HG03520 (cell line): ENCODE results near the gene ZNF768.
"Not testable (repeated sequence)": the region's sequence is repeated elsewhere in the genome, so short reads cannot be mapped to it uniquely, and the experiment has no call there.

ENCODE experiments used
- ATAC-seq: cut with Tn5 transposase; IDR thresholded peaks from one replicate; pipeline ENCODE4 v1.9.1; 2021; ENCODE audit warnings: mild to moderate bottlenecking, moderate library complexity; ENCODE audit not compliant: unreplicated experiment

The ZNF768 gene

GRCh38 chr16:30533748-30534367 lies 7.5 kb upstream of the ZNF768 start:
- ATAC-seq = peak; percentile 12

GRCh38 chr16:30533146-30533522 lies 6.8 kb upstream of the ZNF768 start:
- no peak for ATAC-seq

GRCh38 chr16:30532285-30533145 lies 6.1 kb upstream of the ZNF768 start:
- ATAC-seq = no peak

- no peak for ATAC-seq
These were observed 4.0 kb upstream of the ZNF768 start for GRCh38 chr16:30530163-30531037.

- ATAC-seq = no peak
These were observed 2.6 kb upstream of the ZNF768 start for GRCh38 chr16:30528799-30529457.

- no peak for ATAC-seq
These were observed 1.3 kb upstream of the ZNF768 start for GRCh38 chr16:30527635-30528178.

- peak; percentile 68 for ATAC-seq
These were observed 663 bp upstream of the ZNF768 start for GRCh38 chr16:30526823-30527634.

GRCh38 chr16:30525844-30526136 lies 576 bp downstream of the ZNF768 start:
- no peak for ATAC-seq

GRCh38 chr16:30524575-30525568 lies 1.5 kb downstream of the ZNF768 start:
- ATAC-seq = no peak

GRCh38 chr16:30523768-30524574 lies 2.4 kb downstream of the ZNF768 start:
- no peak for ATAC-seq

GRCh38 chr16:30522702-30523463 lies 3.5 kb downstream of the ZNF768 start:
- ATAC-seq = not testable (repeated sequence)

GRCh38 chr16:30521873-30522641 lies 4.3 kb downstream of the ZNF768 start:
- no peak for ATAC-seq

GRCh38 chr16:30521476-30521872 lies 4.9 kb downstream of the ZNF768 start:
- no peak for ATAC-seq

- no peak for ATAC-seq
These were observed 7.0 kb downstream of the ZNF768 start for GRCh38 chr16:30519120-30520049.

GRCh38 chr16:30518552-30518951 lies 7.8 kb downstream of the ZNF768 start:
- ATAC-seq = no peak
